WI38 (cell line): ENCODE results near the gene DAG1.

ENCODE experiments used
- H3K4me3 ChIP-seq: 2 replicates; pipeline ENCODE4 v1.5.1; 2011; ENCODE audit warnings: low read depth, mild to moderate bottlenecking, control low read depth, low read length
- TF ChIP-seq, protein P1 (sequence below): IDR thresholded peaks from 2 replicates; pipeline ENCODE4 v1.5.1; 2012; ENCODE audit warnings: low read depth, mild to moderate bottlenecking, control low read depth, low read length

The DAG1 gene

DNA sequence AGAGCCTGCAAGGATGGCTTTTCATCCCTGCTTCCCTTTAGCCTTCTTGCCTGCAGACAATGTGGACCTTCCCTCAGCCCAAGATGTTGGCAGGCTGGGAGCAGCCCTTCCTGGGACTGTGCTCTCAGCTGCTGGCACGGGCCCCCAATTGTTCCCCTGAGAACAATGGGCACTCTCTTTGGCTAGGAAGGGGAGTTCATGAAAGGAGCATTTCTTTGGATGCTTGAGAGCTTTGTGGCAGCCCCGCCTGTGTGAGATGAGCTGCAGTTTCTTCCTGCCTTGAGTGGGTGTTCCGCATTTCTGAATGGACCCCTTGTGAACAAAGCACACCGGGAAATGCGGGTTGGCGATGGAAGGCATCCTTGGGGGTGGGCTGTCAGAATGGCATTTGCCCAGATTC, 49.2 kb downstream of the DAG1 start:
- no peak overlapping the region for H3K4me3 ChIP-seq
- TF ChIP-seq, protein P1, sequence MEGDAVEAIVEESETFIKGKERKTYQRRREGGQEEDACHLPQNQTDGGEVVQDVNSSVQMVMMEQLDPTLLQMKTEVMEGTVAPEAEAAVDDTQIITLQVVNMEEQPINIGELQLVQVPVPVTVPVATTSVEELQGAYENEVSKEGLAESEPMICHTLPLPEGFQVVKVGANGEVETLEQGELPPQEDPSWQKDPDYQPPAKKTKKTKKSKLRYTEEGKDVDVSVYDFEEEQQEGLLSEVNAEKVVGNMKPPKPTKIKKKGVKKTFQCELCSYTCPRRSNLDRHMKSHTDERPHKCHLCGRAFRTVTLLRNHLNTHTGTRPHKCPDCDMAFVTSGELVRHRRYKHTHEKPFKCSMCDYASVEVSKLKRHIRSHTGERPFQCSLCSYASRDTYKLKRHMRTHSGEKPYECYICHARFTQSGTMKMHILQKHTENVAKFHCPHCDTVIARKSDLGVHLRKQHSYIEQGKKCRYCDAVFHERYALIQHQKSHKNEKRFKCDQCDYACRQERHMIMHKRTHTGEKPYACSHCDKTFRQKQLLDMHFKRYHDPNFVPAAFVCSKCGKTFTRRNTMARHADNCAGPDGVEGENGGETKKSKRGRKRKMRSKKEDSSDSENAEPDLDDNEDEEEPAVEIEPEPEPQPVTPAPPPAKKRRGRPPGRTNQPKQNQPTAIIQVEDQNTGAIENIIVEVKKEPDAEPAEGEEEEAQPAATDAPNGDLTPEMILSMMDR: no peak

DNA sequence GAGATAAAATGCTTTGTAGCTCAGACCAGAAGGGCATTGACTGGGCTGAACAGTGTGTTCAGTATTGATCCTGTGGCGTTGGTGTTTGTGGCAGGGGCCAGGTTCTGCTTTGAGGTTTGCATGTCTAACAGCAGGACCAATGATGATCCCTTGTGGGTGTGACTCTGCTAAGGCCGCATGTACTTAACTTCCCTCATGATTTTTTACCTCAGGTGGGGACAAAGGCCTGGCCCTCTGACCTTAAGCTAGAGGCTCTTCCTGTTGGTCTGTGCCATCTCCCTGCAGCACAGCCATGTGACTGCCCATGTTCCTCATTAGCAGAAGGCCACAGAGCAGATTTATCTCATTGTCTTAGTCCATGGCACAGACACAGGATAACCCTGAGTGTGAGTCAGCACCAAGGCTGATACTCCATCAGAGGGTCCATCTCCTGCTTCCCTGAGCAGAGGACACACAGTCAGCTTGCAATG, 49.9 kb downstream of the DAG1 start:
- no peak overlapping the region for H3K4me3 ChIP-seq
- TF ChIP-seq, protein P1: no peak

DNA sequence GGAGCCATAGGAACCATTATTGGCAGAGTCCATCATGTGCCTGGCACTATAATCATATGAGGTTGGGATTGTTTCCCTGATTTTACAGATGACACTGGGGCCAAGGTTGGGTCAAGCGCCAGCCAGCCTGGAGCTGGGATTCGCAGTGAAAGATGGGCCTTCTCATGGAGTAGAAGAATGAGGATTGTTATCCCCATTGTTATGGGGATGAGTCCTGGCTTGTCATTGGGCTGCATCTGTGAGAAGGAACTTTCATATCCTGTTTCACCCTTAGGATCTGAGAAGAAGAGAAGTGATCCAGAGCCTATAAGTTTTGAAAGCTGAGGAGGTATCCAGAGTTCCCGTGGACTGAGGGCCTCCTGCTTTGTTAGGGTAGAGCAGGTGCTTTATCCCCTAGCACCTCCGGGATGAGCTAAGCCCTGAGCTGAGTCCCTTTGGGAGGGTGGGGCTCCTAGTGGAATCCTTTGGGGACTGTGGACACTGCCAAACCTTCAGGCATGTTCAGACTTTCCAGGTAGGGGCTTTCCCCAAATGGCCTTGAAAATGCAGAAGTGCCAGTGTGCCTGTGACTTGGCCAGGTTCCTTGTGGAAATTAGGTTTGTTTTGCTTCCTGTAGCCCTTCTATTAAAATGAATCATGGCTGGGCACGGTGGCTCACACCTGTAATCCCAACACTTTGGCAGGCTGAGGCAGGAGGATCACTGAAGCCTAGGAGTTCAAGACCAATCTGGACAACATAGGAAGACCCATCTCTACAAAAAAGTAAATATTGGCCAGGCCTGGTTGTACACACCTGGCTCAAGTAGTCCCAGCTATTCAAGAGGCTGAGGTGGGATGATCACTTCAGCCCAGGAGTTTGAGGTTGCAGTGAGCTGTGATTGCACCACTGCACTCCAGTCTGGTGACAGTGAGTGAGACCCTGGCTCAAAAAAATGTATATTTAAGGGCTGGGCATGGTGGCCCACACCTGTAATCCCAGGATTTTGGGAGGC, 54.0 kb downstream of the DAG1 start:
- TF ChIP-seq, protein P1: no peak
- H3K4me3 ChIP-seq: no peak overlapping the region

GRCh38 chr3:49529567-49529966, 59.5 kb downstream of the DAG1 start:
- TF ChIP-seq, protein P1: no peak
- H3K4me3 ChIP-seq: no peak overlapping the region

- TF ChIP-seq, protein P1: no peak
- no peak overlapping the region for H3K4me3 ChIP-seq
Measured at GRCh38 chr3:49530231-49530630, 60.2 kb downstream of the DAG1 start.

DNA sequence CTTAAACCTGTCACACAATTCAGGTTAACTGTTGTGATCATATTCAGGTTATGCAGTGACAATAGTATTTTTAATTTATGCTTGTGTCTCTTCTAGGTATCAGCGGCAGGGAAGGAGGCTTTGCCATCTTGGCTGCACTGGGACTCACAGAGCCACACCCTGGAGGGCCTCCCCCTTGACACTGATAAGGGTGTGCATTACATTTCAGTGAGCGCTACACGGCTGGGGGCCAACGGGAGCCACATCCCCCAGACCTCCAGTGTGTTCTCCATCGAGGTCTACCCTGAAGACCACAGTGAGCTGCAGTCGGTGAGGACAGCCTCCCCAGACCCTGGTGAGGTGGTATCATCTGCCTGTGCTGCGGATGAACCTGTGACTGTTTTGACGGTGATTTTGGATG, 60.6 kb downstream of the DAG1 start:
- TF ChIP-seq, protein P1: no peak
- no peak overlapping the region for H3K4me3 ChIP-seq

- TF ChIP-seq, protein P1: no peak
- no peak overlapping the region for H3K4me3 ChIP-seq
Measured at GRCh38 chr3:49531218-49531617, 61.2 kb downstream of the DAG1 start.
